AG09309 (cell line): ENCODE data around the gene PIK3CD.

Experiments used
- DNase-seq: peaks from one replicate; pipeline ENCODE4 v3.0.0-alpha.2; 2010; ENCODE audit warnings: low read depth
- H3K4me3 ChIP-seq: 2 replicates; pipeline ENCODE4 v1.5.1; 2011; ENCODE audit warnings: mild to moderate bottlenecking, low read depth, low read length, moderate library complexity; ENCODE audit not compliant: control insufficient read depth
- CTCF ChIP-seq: IDR thresholded peaks from 2 replicates; pipeline ENCODE4 v1.5.1; 2011; ENCODE audit warnings: mild to moderate bottlenecking, low read depth, low read length, inconsistent platforms; ENCODE audit not compliant: insufficient read depth, control insufficient read depth; ENCODE audit errors: missing control alignments

Gene PIK3CD

GRCh38 chr1:9766759-9767442, 115.4 kb downstream of the PIK3CD start:
- no peak for TF ChIP-seq CTCF
- no peak overlapping the region for H3K4me3 ChIP-seq
- peak; percentile 99 for DNase-seq

- no peak for TF ChIP-seq CTCF
- H3K4me3 ChIP-seq = no peak overlapping the region
- no peak for DNase-seq
These were observed 116.6 kb downstream of the PIK3CD start for GRCh38 chr1:9767964-9768668.

- no peak overlapping the region for H3K4me3 ChIP-seq
These were observed 117.5 kb downstream of the PIK3CD start for GRCh38 chr1:9768983-9769382.

GRCh38 chr1:9770298-9770697, 118.8 kb downstream of the PIK3CD start:
- DNase-seq = no peak
- no peak for TF ChIP-seq CTCF
- no peak overlapping the region for H3K4me3 ChIP-seq

More at GRCh38 chr1:9768983-9769382, 117.5 kb downstream of the PIK3CD start:
- TF ChIP-seq CTCF = no peak
- no peak for DNase-seq

GRCh38 chr1:9774712-9775679, 123.5 kb downstream of the PIK3CD start:
- no peak for TF ChIP-seq CTCF
- H3K4me3 ChIP-seq = no peak overlapping the region
- no peak for DNase-seq

- TF ChIP-seq CTCF = no peak
- no peak overlapping the region for H3K4me3 ChIP-seq
- no peak for DNase-seq
These were observed 125.2 kb downstream of the PIK3CD start for GRCh38 chr1:9776685-9777084.
